ENCODE results near the gene POGZ. TPM values are rescaled to one million over a fixed set of nuclear protein-coding genes. Genes with fewer than 3 reads are reported as not detected.
A peak's percentile ranks its signal among the peaks of the same experiment; 100 is the strongest.

POGZ gene
- total RNA-seq, 1 experiment from 2014 or later = 102 TPM

DNA sequence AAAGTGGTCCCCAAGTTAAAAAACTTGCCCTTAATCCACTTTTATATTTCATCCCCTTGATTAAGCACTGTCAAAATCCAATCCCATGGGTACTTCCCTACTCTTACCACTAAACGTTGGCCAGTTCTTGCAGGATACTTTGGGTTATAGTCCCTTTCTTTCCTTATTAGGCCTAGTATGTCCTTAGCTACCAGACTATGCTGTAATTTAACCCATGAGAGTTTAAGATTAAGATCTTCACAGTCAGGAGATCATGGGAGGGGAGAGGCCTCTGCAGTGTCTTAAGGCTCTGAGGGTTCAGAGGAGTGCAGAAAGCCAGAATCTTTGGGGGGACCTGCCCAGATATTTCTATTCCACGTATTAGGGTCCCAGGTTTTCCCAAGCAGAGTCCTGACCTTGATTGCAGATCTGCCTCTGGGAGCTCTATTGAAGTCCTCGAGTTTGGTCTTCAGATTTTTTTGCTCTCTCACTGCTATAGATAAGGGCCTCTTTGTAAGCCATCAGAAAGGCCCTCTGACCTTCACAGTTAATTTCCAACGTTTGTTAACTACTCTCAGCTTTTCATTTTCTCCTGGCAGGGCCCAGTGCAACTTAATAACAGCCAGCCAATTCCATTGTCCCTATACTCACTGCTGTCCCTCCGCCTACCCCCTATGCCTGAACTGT, 42.9 kb upstream of the POGZ start:
- Histone ChIP-seq H3K27me3 (ENCODE audit: insufficient read depth, low read length) (no peaks in the 10 kb centered on the region), H3K27ac (ENCODE audit: insufficient read length, low read depth, low read length) (no peak overlapping the region), H4K91ac (ENCODE audit: insufficient read length, low read depth, low read length) (no peak overlapping the region), H3K4me2 (ENCODE audit: insufficient read depth, insufficient read length, low read length) (no peak overlapping the region), H3K18ac (ENCODE audit: insufficient read length, low read depth, low read length) (no peak overlapping the region), H4K5ac (ENCODE audit: insufficient read length, low read depth, low read length) (no peak overlapping the region), H3K9ac (ENCODE audit: extremely low read depth, insufficient read length, low read length) (no peak overlapping the region), H2AFZ (ENCODE audit: low read length) (no peak overlapping the region), H3K14ac (ENCODE audit: insufficient read depth, low read length) (no peak overlapping the region), H3K56ac (ENCODE audit: insufficient read length, low read depth, low read length) (no peak overlapping the region), H2BK5ac (ENCODE audit: insufficient read length, low read length) (no peak overlapping the region), H3K23me2 (ENCODE audit: insufficient read length, low read depth, low read length, poor library complexity, severe bottlenecking) (no peaks in the 10 kb centered on the region), H3T11ph (ENCODE audit: low read length) (no peak overlapping the region), H4K20me1 (ENCODE audit: control insufficient read depth, insufficient read depth, insufficient read length) (no peaks in the 10 kb centered on the region), H4K8ac (replicated peaks; ENCODE audit: insufficient read length, low read depth, low read length) (no peak overlapping the region), H3K4me1 (ENCODE audit: insufficient read depth, low read length) (no peaks in the 10 kb centered on the region), H2BK15ac (ENCODE audit: low read depth, low read length) (no peak overlapping the region), H2BK12ac (ENCODE audit: insufficient read length, low read depth, low read length) (peak overlapping the region; percentile 50), H2AK5ac (ENCODE audit: insufficient read length, low read length) (no peak overlapping the region), H2BK20ac (ENCODE audit: low read depth, low read length, poor library complexity, severe bottlenecking) (no peak overlapping the region), H2BK120ac (ENCODE audit: low read depth, low read length, poor library complexity, severe bottlenecking) (no peak overlapping the region), H3K79me2 (ENCODE audit: insufficient read depth, low read length) (no peaks in the 10 kb centered on the region), H3K79me1 (ENCODE audit: insufficient read depth, low read depth, low read length, poor library complexity, severe bottlenecking) (no peaks in the 10 kb centered on the region), H3K9me3 (ENCODE audit: control insufficient read depth, low read depth, low read length) (no peaks in the 10 kb centered on the region), H3K4ac (ENCODE audit: low read depth, low read length) (no peak overlapping the region), H3K23ac (ENCODE audit: insufficient read length, low read depth, low read length) (no peak overlapping the region)
- Mint-ChIP-seq H3K27me3 (ENCODE audit: low read depth) (peaks cover 3% of the 10 kb centered on the region), H3K27ac (no peak overlapping the region; a peak in 1 of 7 replicates), H3K9me3 (no peaks in the 10 kb centered on the region), H3K36me3 (ENCODE audit: insufficient read depth in 1 of 3, low read depth in 3 of 3) (no peaks in the 10 kb centered on the region), H3K4me3 (no peak overlapping the region), H3K4me1 (peaks cover 0 to 5% of the 10 kb centered on the region in 2 experiments; a peak in 1 of 4 replicates)
- TF ChIP-seq CTCF (conservative IDR thresholded peaks at IDR 0.05) = no peak
- DNase-seq = no peak
- WGBS (ENCODE audit: extremely low coverage, insufficient read length, low lambda C conversion rate) = no CpG with 5 or more reads among the region's 5 CpGs

Measured in H9 (cell line).